Body of pancreas (tissue), 4 donors: ENCODE results near the gene ANKRD30A. TPM values are rescaled to one million over a fixed set of nuclear protein-coding genes. Genes with fewer than 3 reads are reported as not detected.

Experiments used
- ATAC-seq: fragments of 150-250 bp; one replicate; pipeline ENCODE4 v1.9.1; 2016
- DNase-seq, 4 donors: peaks; one replicate each; pipeline ENCODE4 v3.0.0-alpha.2; 2019
- H3K27ac ChIP-seq, 4 donors: fragments of 200-600 bp; sonication (generic); 1 replicate in 3 of 4; 2 replicates in 1 of 4; pipeline versions ENCODE4 v1.5.1 to v1.6.1; 2016 to 2019; ENCODE audit warnings: mild to moderate bottlenecking in 1 of 4, mixed read lengths in 1 of 4, moderate library complexity in 1 of 4
- H3K27me3 ChIP-seq, 2 donors: fragments of 200-600 bp; sonication (generic); one replicate each; pipeline ENCODE4 v1.6.0; 2016; ENCODE audit warnings: mild to moderate bottlenecking in 1 of 2
- H3K36me3 ChIP-seq, 2 donors: fragments of 200-600 bp; sonication (generic); replicated peaks in 1 of 2; 2 replicates each; pipeline ENCODE4 v1.5.1; 2016; ENCODE audit warnings: low read depth in 2 of 2; ENCODE audit not compliant: insufficient read depth in 1 of 2
- H3K4me1 ChIP-seq: fragments of 200-600 bp; sonication (generic); one replicate; pipeline ENCODE4 v1.6.0; 2016
- H3K4me3 ChIP-seq, 2 donors: fragments of 200-600 bp; sonication (generic); 1 replicate in 1 of 2; 2 replicates in 1 of 2; pipeline ENCODE4 v1.5.1; 2016 to 2019
- H3K9me3 ChIP-seq, 3 donors: fragments of 200-600 bp; sonication (generic); 1 replicate in 2 of 3; 2 replicates in 1 of 3; pipeline ENCODE4 v1.5.1; 2016
- CTCF ChIP-seq, 7 experiments: fragments of 450-650 bp in 4 of 7; fragments of 200-600 bp in 3 of 7; sonication (generic) in 3 of 7; IDR thresholded peaks; one replicate each; pipeline ENCODE4 v1.5.1; 2016 to 2019; ENCODE audit warnings: antibody characterized with exemption in 7 of 7
- POLR2A ChIP-seq, 3 donors: fragments of 450-650 bp; IDR thresholded peaks; one replicate each; pipeline ENCODE4 v1.6.1; 2016; ENCODE audit warnings: antibody characterized with exemption in 3 of 3, mild to moderate bottlenecking in 2 of 3
- WGBS, 2 donors: methylation state at CpG; one replicate each; pipeline ENCODE4 v1.1.5; 2017; 5-methylcytosine and 5-hydroxymethylcytosine counted together
- intact Hi-C: fragments of 100-400 bp; cut with DNase I; formaldehyde crosslinking; loops from one replicate; pipeline ENCODE4 v1.15.1; 2023
- small RNA-seq: library from RNA; depleted of rRNA; stranded (forward); fragments of <200 nt; gene quantifications from one replicate; pipeline ENCODE3, GENCODE V24; 2016
- total RNA-seq, 2 donors: library from RNA; depleted of rRNA; stranded (reverse); fragments of >200 nt; gene quantifications; one replicate each; pipeline ENCODE4 v1.1.0, GENCODE V29; 2016

ANKRD30A gene
- total RNA-seq, 2 donors from 2014 or later, result not detected

- ATAC-seq, result no peak
- Histone ChIP-seq H3K27ac (no peak overlapping the region), H3K4me3 (no peak overlapping the region), H3K27me3 (no peaks in the 10 kb centered on the region), H3K4me1 (no peaks in the 10 kb centered on the region), H3K36me3 (no peaks in the 10 kb centered on the region), H3K9me3 (no peaks in the 10 kb centered on the region)
- WGBS, 2 donors, result 35 to 42% methylated on average over 3 of the region's 3 CpGs
- DNase-seq, result no peak
- TF ChIP-seq POLR2A (IDR thresholded peaks at IDR 0.05) (no peak), CTCF (IDR thresholded peaks at IDR 0.05) (no peak)
- intact Hi-C loops, result no loop called here
These were observed 275.8 kb downstream of the ANKRD30A start for GRCh38 chr10:37401225-37401624.

- no peak for TF ChIP-seq POLR2A (IDR thresholded peaks at IDR 0.05)
- TF ChIP-seq CTCF (IDR thresholded peaks at IDR 0.05), result no peak
- intact Hi-C loops, result no loop called here
- ATAC-seq, result no peak
These were observed 278.4 kb downstream of the ANKRD30A start for GRCh38 chr10:37403776-37404175.

More at GRCh38 chr10:37403776-37404175, 278.4 kb downstream of the ANKRD30A start:
- H3K4me1 ChIP-seq, result no peaks in the 10 kb centered on the region
- no peak for DNase-seq
- 23 to 43% methylated on average over 2 of the region's 2 CpGs for WGBS, 2 donors
- no peaks in the 10 kb centered on the region for H3K27me3 ChIP-seq
- H3K36me3 ChIP-seq, result no peaks in the 10 kb centered on the region
- peaks cover 0 to 7% (median 0%) of the 10 kb centered on the region in 3 donors for H3K9me3 ChIP-seq
- H3K4me3 ChIP-seq, result no peak overlapping the region
- no peak overlapping the region for H3K27ac ChIP-seq

Small RNA genes lying within 50 kb of the gene (small RNA-seq; reads per million reads assigned to genes)
- not detected for gene RF00019
- not detected for gene RN7SL314P
- gene RNU6-811P, result not detected
